Femur (tissue), 1 donor: ENCODE measurements around the gene FGF5.
A peak's percentile ranks its signal among the peaks of the same experiment; 100 is the strongest.
"Not testable (repeated sequence)": the region's sequence is repeated elsewhere in the genome, so short reads cannot be mapped to it uniquely, and the experiment has no call there.

Experiments used
- DNase-seq: peaks from one replicate; pipeline ENCODE4 v3.0.0-alpha.2; 2017

Gene FGF5

GRCh38 chr4:80302616-80303223 is 36.3 kb downstream of the FGF5 start:
- DNase-seq, result no peak

GRCh38 chr4:80305466-80305865 is 39.0 kb downstream of the FGF5 start:
- no peak for DNase-seq

DNA sequence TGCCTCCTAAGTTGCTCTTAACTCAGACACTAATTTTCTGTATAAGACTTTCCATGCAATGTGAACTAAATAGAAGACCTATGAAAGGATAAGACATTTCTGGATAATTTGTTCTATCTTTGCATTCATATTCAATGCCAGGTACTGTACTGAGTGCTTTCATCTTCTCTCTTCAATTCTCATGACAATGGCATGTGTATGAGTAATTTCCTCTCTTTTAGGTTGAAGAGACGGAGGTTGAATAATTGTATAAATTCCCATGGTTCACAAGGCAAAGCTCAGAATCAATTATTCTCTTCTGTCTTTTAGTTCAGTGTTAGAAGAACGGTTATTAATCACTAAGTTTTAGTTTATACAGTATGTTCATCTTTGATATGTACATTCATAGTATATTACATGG is 39.8 kb downstream of the FGF5 start:
- DNase-seq, result no peak

- DNase-seq, result no peak
These were observed 40.8 kb downstream of the FGF5 start for GRCh38 chr4:80307183-80307735.

DNA sequence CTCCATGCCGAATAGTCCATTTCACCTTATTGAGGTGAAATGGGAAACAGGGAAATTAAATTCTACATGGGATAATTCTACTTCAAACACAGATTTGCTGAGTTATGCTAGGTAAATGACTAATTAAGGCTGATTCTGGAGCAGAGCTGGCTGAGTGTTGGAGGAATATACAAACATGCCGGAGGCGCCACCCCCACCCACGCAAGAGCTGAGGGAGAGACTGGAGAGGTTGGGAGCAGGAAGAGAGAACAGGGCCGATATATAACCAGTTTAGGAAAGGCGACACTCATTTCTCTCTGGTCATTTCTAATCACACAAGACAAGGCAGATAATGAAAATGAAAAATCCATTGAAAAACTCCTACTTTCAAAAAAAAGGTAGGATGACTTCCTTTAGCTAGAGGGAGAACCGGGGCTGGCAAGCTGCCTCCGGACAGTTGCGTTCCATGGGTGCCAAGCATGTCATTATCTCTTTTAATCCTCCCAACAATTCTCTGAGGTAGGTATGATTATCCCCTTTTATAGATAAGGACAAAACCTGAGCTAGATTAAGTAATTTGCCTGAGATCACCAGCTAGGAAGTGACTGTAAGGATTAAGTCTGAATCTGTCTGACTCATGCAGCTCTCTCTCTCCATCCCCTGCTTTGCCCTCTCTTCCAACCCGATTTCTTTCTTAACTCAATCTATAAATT is 41.5 kb downstream of the FGF5 start:
- DNase-seq, result no peak

- no peak for DNase-seq
These were observed 42.0 kb downstream of the FGF5 start for GRCh38 chr4:80308466-80308822.

- no peak for DNase-seq
These were observed 43.0 kb downstream of the FGF5 start for GRCh38 chr4:80309294-80310004.

DNA sequence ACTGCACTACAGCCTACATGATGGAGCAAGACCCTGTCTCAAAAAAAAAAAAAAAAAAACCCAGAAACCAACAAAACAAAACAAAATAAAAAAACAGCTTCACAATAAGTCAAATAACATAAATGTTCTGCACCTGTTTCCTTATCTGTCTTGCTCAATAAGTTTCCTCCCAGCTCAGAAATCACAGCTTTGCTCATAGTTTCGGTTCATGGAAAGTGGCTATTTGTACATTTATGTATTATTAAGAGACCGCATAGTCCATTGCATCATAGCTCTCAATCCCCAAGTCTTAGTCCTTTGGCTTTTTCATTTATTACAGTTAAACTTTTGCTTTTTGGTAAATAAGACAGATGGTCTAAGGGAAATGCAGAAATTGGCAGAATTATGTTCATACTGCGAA is 44.7 kb downstream of the FGF5 start:
- DNase-seq, result no peak

DNA sequence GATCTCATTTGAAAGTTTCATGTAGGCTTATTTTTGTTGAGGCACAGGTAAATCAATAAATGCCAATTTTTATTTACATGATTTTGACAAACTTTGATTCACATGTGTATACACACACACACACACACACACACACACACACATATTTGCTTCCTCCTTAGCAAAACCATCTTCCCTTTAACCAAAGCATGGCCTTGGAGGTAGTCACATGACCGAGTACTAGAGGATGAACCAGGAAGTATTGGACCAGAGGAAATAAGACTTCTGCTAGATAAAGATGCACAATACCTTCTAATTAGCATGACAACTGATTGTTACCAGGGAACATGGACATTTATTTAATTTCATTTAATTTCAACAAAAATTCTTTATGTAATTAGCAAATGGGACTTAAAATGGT is 45.7 kb downstream of the FGF5 start:
- no peak for DNase-seq

DNA sequence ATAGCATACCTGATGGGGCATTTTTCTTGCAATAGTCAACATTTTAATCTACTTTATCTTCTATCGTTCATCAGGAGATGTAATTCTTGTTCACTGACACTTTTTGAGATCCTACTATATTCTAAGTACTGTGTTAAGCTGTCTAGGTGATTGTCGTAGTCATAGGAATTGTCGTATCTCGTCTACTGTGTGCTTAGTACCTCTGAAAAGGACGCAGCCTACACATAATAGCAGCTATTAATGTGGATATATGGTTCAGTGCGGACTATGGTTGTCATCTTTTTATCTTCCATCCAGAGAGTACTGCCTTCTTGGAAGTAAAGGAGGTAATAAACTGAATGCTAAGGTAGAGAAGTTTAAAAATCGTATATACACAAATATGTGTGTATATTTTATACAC is 47.2 kb downstream of the FGF5 start:
- no peak for DNase-seq

DNA sequence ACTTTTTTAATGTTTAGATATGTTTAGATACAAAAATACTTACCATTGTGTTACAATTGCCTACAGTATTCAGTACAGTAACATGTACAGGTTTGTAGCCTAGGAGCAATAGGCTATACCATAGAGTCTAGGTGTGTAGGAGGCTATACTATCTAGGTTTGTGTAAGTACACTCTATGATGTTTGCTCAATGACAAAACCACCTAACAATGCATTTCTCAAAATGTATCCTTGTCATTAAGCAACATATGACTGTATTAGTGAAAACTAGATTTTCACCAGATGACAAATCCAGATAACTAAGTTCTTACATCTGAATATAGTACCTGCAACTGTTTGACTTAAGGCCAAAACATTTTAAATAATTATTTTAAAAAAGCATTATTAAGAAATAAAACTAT is 49.4 kb downstream of the FGF5 start:
- not testable (repeated sequence) for DNase-seq

DNA sequence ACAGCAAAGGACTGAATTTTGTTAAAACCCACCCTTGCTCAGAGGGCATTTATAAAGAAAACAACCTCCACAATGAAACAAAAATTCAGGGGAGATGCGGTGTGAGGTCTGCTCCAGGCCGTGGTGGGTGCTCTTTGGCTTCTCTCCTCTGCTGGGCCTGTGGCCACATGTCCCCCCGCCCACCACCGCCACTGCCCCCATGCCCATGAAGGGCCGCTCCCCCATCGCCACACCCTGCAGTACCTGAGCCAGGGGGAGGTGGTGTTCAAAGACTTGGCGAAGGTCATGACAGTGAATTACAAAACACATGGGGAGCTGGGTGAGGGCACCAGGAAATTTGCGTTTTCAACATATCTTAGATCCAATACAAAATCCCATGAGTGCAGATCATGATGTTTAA is 54.9 kb downstream of the FGF5 start:
- DNase-seq, result no peak

DNA sequence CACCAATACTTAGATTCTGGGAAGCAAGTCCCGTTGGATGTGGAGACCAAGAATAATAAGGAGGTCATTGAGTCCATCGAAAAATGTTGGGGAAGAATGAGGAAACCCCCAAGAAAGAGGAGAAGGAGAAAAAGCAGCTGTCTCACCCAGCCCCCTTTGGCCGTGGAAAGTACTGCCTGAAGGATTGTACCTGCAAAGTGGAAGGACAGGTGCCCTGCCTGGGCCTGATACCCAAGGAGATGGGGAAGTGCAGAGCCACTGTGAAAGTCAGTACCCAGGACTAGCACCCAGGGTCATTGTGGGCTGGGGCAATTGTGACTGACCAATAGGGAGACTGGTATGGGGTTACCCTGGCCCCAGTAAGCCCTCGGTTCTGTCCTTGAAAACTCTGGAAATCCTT is 55.3 kb downstream of the FGF5 start:
- DNase-seq, result no peak

GRCh38 chr4:80322716-80323115 is 56.3 kb downstream of the FGF5 start:
- no peak for DNase-seq

- no peak for DNase-seq
These were observed 57.7 kb downstream of the FGF5 start for GRCh38 chr4:80324171-80324570.

DNA sequence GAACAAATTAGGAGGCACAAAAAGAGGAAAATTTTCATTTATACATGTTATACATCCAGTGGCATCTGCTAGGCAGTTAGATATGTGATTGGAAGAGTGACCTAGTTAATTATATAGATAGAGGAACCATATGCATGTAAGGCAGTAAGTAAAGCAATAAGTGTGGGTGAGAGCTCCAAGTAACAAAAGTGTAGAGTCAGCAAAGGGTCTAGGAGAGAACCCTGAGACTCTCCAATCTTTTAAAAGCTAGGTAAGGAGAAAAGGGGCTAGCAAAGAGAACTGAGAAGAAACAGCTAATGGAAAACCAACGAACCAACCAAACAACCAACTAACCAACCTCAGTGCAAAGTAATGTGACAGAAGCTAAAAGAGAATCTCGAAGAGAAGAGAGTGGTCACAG is 65.2 kb downstream of the FGF5 start:
- no peak for DNase-seq

DNA sequence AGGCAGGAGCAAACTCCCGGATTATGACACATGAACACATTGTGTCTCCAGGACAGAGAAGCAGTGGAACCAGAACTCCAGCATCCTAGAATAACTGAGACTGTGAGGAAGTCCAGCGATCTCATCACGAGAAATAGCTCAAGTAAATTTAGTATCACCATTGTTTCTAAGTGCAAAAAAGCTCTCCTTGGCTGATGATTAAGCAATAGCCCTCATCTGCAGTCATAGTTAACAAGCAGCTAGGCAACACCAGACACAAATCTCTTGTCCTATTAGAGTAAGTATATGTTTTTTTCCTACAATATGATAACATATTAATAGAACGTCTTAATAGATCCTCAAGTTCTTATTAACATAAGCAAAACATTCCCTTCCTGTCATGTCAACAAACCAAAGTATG is 66.7 kb downstream of the FGF5 start:
- DNase-seq, result no peak

- DNase-seq, result no peak
These were observed 68.1 kb downstream of the FGF5 start for GRCh38 chr4:80334568-80334967.

DNA sequence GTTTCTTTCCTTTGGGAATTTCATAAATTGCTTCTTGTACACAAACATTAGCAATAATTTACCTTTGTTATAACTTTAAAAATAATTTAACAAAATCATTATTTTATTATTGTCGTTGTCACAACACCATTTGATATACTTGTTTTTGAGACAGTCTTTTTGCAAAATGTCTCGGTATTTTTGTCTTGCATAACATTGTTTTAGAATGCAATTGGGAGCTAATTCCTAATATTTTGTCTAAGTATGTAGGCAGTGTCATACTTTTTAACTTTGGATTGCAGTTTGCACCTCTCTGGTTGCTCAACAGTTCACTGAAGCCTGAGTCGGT is 68.7 kb downstream of the FGF5 start:
- DNase-seq, result no peak

- peak; percentile 90 for DNase-seq
These were observed 69.3 kb downstream of the FGF5 start, which contains the start of gene CFAP299 for GRCh38 chr4:80335554-80336358. CFAP299 (plus strand) TSS chr4:80335730.

- no peak for DNase-seq
These were observed 70.1 kb downstream of the FGF5 start for GRCh38 chr4:80336582-80336981.

DNA sequence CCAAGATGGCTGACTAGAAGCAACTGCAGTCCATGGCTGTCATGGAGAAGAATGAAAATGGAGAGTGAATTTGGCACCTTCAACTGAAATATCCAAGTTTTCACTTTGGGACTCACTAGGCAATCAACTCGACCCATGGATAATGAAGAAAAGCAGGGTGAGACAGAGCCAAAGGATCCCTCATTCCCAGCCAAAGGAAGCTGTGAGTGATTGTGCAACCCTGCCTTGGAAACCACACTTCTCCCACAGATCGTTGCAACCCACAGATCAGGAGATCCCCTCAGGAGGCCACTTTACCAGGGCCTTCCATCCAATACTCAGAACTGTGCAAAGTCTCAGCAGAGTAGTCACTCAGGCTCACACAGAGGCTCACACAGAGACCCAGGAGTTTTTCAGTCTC is 73.6 kb downstream of the FGF5 start:
- no peak for DNase-seq
